Transverse colon (tissue), 4 donors: ENCODE measurements around the gene PRKCZ.

Experiments used
- EP300 ChIP-seq: sonication (generic); formaldehyde crosslinking; IDR thresholded peaks from one replicate; pipeline ENCODE4 v1.6.1; 2017; ENCODE audit warnings: antibody characterized with exemption, low read depth
- POLR2A ChIP-seq: fragments of 450-650 bp; IDR thresholded peaks from one replicate; pipeline ENCODE4 v1.6.1; 2016; ENCODE audit warnings: antibody characterized with exemption, mild to moderate bottlenecking, moderate library complexity
- POLR2AphosphoS5 ChIP-seq, 3 donors: sonication (generic); formaldehyde crosslinking; IDR thresholded peaks; one replicate each; pipeline ENCODE4 v1.6.1; 2016; ENCODE audit warnings: antibody characterized with exemption in 3 of 3
- TF ChIP-seq, protein P1 (sequence below), 5 experiments: fragments of 200-600 bp in 3 of 5; fragments of 450-650 bp in 2 of 5; sonication (generic) in 3 of 5; IDR thresholded peaks; 1 replicate in 2 of 5; 2 replicates in 3 of 5; pipeline ENCODE4 v1.5.1; 2016 to 2017; ENCODE audit warnings: antibody characterized with exemption in 5 of 5, inconsistent platforms in 3 of 5, mild to moderate bottlenecking in 2 of 5, moderate library complexity in 1 of 5

DNA sequence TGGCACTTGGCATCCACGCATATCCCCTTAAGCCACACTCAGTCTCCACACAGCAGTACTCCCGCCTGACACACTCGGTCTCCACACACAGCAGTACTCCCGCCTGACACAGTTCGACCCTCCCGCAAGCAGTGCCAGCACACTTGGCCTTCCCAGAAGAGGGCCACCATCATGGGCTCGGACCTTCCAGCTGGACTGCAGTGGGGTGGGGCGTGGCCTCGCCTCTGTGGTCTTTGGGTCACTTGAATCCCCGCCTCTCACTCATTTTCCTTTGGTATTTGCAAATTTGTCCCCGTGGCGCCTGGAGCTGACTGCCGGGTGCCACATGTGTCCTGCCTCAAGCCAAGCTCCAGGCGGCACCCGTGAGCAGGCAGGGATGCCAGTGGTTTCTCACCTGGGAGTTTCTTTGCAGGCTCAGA is 80.7 kb downstream of the PRKCZ start:
- TF ChIP-seq POLR2A (no peak), EP300 (no peak), POLR2AphosphoS5 (IDR thresholded peaks at IDR 0.05) (no peak)
- TF ChIP-seq, protein P1, sequence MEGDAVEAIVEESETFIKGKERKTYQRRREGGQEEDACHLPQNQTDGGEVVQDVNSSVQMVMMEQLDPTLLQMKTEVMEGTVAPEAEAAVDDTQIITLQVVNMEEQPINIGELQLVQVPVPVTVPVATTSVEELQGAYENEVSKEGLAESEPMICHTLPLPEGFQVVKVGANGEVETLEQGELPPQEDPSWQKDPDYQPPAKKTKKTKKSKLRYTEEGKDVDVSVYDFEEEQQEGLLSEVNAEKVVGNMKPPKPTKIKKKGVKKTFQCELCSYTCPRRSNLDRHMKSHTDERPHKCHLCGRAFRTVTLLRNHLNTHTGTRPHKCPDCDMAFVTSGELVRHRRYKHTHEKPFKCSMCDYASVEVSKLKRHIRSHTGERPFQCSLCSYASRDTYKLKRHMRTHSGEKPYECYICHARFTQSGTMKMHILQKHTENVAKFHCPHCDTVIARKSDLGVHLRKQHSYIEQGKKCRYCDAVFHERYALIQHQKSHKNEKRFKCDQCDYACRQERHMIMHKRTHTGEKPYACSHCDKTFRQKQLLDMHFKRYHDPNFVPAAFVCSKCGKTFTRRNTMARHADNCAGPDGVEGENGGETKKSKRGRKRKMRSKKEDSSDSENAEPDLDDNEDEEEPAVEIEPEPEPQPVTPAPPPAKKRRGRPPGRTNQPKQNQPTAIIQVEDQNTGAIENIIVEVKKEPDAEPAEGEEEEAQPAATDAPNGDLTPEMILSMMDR (IDR thresholded peaks at IDR 0.05) = no peak
